HUES48 (cell line): ENCODE data around the gene ECHS1.

Experiments used
- H3K27ac ChIP-seq: one replicate; pipeline ENCODE4 v1.7.0; 2013; ENCODE audit warnings: low read depth, low read length, inconsistent platforms
- H3K27me3 ChIP-seq: 2 replicates; pipeline ENCODE4 v1.6.1; 2013; ENCODE audit warnings: mild to moderate bottlenecking, low read length; ENCODE audit not compliant: control insufficient read depth, insufficient read depth
- H3K36me3 ChIP-seq: 2 replicates; pipeline ENCODE4 v1.6.1; 2013; ENCODE audit warnings: low read length; ENCODE audit not compliant: control insufficient read depth, insufficient read depth
- H3K4me1 ChIP-seq: 2 replicates; pipeline ENCODE4 v1.6.1; 2013; ENCODE audit warnings: mild to moderate bottlenecking, low read length; ENCODE audit not compliant: control insufficient read depth, insufficient read depth
- H3K4me3 ChIP-seq: 2 replicates; pipeline ENCODE4 v1.5.1; 2013; ENCODE audit warnings: mild to moderate bottlenecking, low read depth, low read length
- H3K9ac ChIP-seq: 2 replicates; pipeline ENCODE4 v1.6.1; 2013; ENCODE audit warnings: mild to moderate bottlenecking, low read depth, low read length, moderate library complexity
- H3K9me3 ChIP-seq: 2 replicates; pipeline ENCODE4 v1.6.1; 2013; ENCODE audit warnings: low read length; ENCODE audit not compliant: control insufficient read depth, insufficient read depth

The ECHS1 gene

GRCh38 chr10:133336577-133337369 lies 36.4 kb downstream of the ECHS1 start, which contains the start of gene CALY:
TSS of gene CALY (minus strand) at chr10:133336896. CDS start at chr10:133328989, 7,907 bp downstream.
- H3K4me3 ChIP-seq = no peak within 1 kb of the TSS
- H3K27ac ChIP-seq = no peak within 1 kb of the TSS
- no peaks in the 10 kb centered on the region for H3K4me1 ChIP-seq
- no peak within 1 kb of the TSS for H3K9ac ChIP-seq
- H3K36me3 ChIP-seq = no peaks in the 10 kb centered on the region
- peaks cover 58% of the 10 kb centered on the region for H3K27me3 ChIP-seq
- H3K9me3 ChIP-seq = no peaks in the 10 kb centered on the region

- H3K4me3 ChIP-seq = no peak overlapping the region
- H3K27me3 ChIP-seq = peaks cover 64% of the 10 kb centered on the region
- no peaks in the 10 kb centered on the region for H3K36me3 ChIP-seq
- no peaks in the 10 kb centered on the region for H3K9me3 ChIP-seq
- no peaks in the 10 kb centered on the region for H3K4me1 ChIP-seq
- H3K9ac ChIP-seq = no peak overlapping the region
- H3K27ac ChIP-seq = no peak overlapping the region
Observed at GRCh38 chr10:133336118-133336576, 37.0 kb downstream of the ECHS1 start.

GRCh38 chr10:133335246-133336117 lies 37.7 kb downstream of the ECHS1 start:
- Histone ChIP-seq H3K27ac (no peak overlapping the region), H3K9me3 (no peaks in the 10 kb centered on the region), H3K27me3 (peaks cover 70% of the 10 kb centered on the region), H3K36me3 (no peaks in the 10 kb centered on the region), H3K4me1 (no peaks in the 10 kb centered on the region), H3K4me3 (peak overlapping the region; percentile 55), H3K9ac (no peak overlapping the region)

- no peak overlapping the region for H3K27ac ChIP-seq
- no peaks in the 10 kb centered on the region for H3K36me3 ChIP-seq
- no peak overlapping the region for H3K9ac ChIP-seq
- H3K9me3 ChIP-seq = no peaks in the 10 kb centered on the region
- H3K4me3 ChIP-seq = peak overlapping the region; percentile 55
- peaks cover 73% of the 10 kb centered on the region for H3K27me3 ChIP-seq
- 0 out of 2 replicates have a peak, but pooled peaks cover under 1% of the 10 kb centered on the region for H3K4me1 ChIP-seq
Observed at GRCh38 chr10:133334503-133335245, 38.5 kb downstream of the ECHS1 start.

GRCh38 chr10:133332936-133333699 lies 40.0 kb downstream of the ECHS1 start:
- no peak overlapping the region for H3K4me3 ChIP-seq
- H3K27me3 ChIP-seq = peaks cover 89% of the 10 kb centered on the region
- peaks cover 8% of the 10 kb centered on the region for H3K4me1 ChIP-seq
- H3K9me3 ChIP-seq = no peaks in the 10 kb centered on the region
- H3K27ac ChIP-seq = no peak overlapping the region
- no peaks in the 10 kb centered on the region for H3K36me3 ChIP-seq
- H3K9ac ChIP-seq = no peak overlapping the region

GRCh38 chr10:133329491-133330202 lies 43.5 kb downstream of the ECHS1 start:
- peak overlapping the region; percentile 49 for H3K4me3 ChIP-seq

GRCh38 chr10:133328358-133329343 lies 44.5 kb downstream of the ECHS1 start:
- Histone ChIP-seq H3K36me3 (no peaks in the 10 kb centered on the region), H3K4me1 (peaks cover 15% of the 10 kb centered on the region), H3K27me3 (peaks cover 83% of the 10 kb centered on the region), H3K9ac (no peak overlapping the region), H3K9me3 (no peaks in the 10 kb centered on the region), H3K27ac (no peak overlapping the region), H3K4me3 (no peak overlapping the region)

More at GRCh38 chr10:133329491-133330202, 43.5 kb downstream of the ECHS1 start:
- Histone ChIP-seq H3K9ac (no peak overlapping the region), H3K36me3 (no peaks in the 10 kb centered on the region), H3K4me1 (peaks cover 15% of the 10 kb centered on the region), H3K27me3 (peaks cover 91% of the 10 kb centered on the region), H3K9me3 (no peaks in the 10 kb centered on the region), H3K27ac (no peak overlapping the region)

GRCh38 chr10:133327651-133328357 lies 45.4 kb downstream of the ECHS1 start:
- Histone ChIP-seq H3K4me1 (peaks cover 15% of the 10 kb centered on the region), H3K9ac (no peak overlapping the region), H3K27ac (no peak overlapping the region), H3K36me3 (no peaks in the 10 kb centered on the region), H3K27me3 (peaks cover 75% of the 10 kb centered on the region), H3K4me3 (no peak overlapping the region), H3K9me3 (no peaks in the 10 kb centered on the region)
